GM18505 (cell line): ENCODE data around the gene CEP164.

Experiments
- ATAC-seq: cut with Tn5 transposase; IDR thresholded peaks from one replicate; pipeline ENCODE4 v1.9.1; 2021; ENCODE audit not compliant: unreplicated experiment
- POLR2A ChIP-seq: IDR thresholded peaks from 4 replicates; pipeline ENCODE4 v1.6.1; 2011; ENCODE audit warnings: borderline replicate concordance; ENCODE audit not compliant: insufficient read depth, insufficient read length; ENCODE audit errors: extremely low read depth

CEP164 gene

GRCh38 chr11:117327567-117328374 lies at the start of gene CEP164:
Gene CEP164, plus strand, starts transcription at chr11:117327854. Its CDS starts 10,733 bp downstream, at chr11:117338587.
- ATAC-seq: peak; percentile 91
- TF ChIP-seq POLR2A: peak; percentile 89

- no peak for TF ChIP-seq POLR2A
- no peak for ATAC-seq
These were observed 49.3 kb upstream of the CEP164 start for GRCh38 chr11:117278347-117278746.

GRCh38 chr11:117279711-117280376 lies 47.8 kb upstream of the CEP164 start:
- no peak for ATAC-seq
- no peak for TF ChIP-seq POLR2A

DNA sequence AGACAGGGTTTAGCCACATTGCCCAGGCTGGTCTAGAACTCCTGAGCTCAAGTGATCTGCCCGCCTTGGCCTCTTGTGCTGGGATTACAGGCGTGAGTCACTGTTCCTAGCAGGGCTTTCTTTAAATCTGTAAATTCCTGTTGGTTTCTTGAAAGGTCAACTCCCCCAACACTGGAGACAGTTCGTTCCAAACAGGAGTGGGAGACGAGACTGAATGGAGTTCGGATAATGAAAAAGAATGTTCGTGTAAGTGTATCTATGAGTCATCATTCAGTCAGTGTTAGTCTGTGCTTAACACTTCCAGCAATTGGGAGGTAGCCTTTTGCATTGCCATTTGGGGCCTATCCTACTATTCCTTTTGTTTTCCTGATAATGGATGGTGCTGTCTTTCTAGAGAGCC lies 46.5 kb upstream of the CEP164 start:
- no peak for TF ChIP-seq POLR2A
- no peak for ATAC-seq

- no peak for ATAC-seq
- no peak for TF ChIP-seq POLR2A
These were observed 45.8 kb upstream of the CEP164 start for GRCh38 chr11:117281869-117282268.

- ATAC-seq: no peak
- TF ChIP-seq POLR2A: no peak
These were observed 44.7 kb upstream of the CEP164 start for GRCh38 chr11:117282956-117283355.

- no peak for TF ChIP-seq POLR2A
- no peak for ATAC-seq
These were observed 43.6 kb upstream of the CEP164 start for GRCh38 chr11:117284053-117284452.

GRCh38 chr11:117286588-117286987 lies 41.1 kb upstream of the CEP164 start:
- TF ChIP-seq POLR2A: no peak
- ATAC-seq: no peak

GRCh38 chr11:117287668-117288067 lies 40.0 kb upstream of the CEP164 start:
- TF ChIP-seq POLR2A: no peak
- ATAC-seq: no peak

GRCh38 chr11:117289795-117290194 lies 37.9 kb upstream of the CEP164 start:
- TF ChIP-seq POLR2A: no peak
- ATAC-seq: no peak

DNA sequence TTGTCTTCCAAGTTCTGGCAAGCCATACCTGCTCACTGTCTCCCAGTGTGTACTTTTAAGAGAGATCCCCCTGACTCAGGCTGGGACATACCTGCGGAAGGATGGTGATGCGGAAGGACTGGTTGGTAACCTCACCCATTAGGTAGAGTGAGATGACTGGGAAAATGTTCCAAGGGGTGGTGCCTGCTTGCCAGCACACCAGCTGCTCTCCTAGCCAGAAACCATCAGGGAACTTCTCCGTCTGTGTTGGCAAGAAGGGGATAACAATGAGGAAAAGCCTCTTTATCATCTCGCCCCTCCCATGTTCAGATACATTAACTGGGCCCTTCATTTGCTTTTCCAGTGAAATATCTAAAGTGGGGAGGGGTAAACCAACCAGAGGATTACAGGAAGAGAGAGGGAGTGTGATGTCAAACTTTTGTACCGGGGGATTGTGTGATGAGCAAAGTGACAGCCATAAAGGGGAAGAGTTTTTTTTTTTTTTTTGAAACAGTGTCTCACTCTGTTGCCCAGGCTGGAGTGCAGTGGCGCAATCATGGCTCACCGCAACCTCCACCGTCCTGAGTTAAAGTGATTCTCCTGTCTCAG lies 36.8 kb upstream of the CEP164 start, which contains the start of gene BACE1-AS:
BACE1-AS (plus strand) TSS at position 538 of the 588 bp plus-strand sequence.
- no peak for TF ChIP-seq POLR2A
- no peak for ATAC-seq

- no peak for ATAC-seq
- TF ChIP-seq POLR2A: no peak
These were observed 35.0 kb upstream of the CEP164 start for GRCh38 chr11:117292616-117293015.

DNA sequence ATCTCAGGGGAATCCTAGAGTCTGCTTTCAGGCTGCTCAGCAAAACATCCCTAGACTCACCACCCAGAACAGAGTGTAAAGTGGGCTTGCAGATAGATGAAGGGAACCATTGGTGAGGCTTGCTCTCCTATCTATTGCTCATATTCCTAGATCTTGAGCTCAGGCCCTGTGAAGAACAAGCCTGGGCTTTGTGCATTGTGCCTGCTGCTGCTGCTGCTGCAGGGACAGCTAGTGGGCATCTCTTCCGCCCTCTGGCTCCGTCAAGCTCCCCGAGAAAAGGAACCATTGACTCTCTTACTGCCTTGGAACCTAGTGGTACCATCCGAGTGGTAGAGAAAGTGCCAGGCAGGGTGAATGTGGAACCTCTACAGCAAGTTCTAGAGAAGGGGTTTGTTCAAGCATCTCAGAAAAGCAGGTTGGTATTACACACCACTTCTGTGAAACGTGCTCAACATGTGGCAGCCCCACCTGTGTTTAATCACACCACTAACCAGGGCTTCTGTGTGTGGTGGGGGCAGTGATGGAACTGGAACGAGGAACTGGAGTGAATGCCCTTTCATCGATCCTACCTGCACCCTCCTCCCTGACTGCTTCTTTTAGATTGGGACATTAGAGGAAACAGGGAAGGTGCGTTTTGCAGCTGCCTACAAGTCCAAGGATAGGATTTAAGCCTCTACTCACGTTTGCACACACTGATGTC lies 32.1 kb upstream of the CEP164 start:
- no peak for ATAC-seq
- TF ChIP-seq POLR2A: no peak

DNA sequence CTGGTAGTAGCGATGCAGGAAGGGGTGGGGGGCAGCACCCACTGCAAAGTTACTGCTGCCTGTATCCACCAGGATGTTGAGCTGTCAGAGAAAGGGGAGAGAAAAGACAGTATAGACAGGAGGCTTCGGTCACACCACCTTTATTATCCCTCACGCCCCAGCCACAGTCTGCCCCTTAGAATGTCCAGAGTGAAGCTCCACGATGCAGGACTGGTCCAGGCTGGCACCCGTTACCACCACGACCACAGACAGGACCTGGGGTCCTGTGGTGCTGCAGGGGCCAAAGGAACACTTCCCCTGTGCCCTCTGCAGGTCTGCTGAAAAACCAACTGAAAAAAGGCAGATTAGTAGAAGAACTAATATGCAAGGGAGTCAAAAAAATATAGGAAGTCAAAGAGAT lies 30.8 kb upstream of the CEP164 start:
- no peak for ATAC-seq
- no peak for TF ChIP-seq POLR2A

DNA sequence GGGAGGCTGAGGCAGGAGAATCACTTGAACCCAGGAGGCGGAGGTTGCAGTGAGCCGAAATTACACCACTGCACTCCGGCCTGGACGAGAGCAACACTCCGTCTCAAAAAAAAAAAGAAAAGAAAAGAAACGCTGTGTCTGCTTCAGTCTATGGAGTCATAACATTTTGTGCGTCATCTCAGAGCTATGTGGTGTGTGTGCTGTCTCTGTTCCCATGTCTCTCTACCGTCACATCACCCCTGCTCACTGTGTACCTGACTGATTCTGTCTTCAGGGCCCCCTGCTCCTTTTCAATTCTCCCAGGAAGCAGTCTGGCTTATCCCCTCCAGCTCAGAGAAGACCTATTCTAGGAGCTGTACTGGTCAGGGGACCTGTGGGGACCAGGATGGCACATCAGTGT lies 29.5 kb upstream of the CEP164 start:
- no peak for TF ChIP-seq POLR2A
- no peak for ATAC-seq
